MM.1S (cell line): ENCODE results near the gene FAM163A.

ENCODE experiments used
- EZH2 ChIP-seq: fragments of 300-600 bp; sonication (generic); optimal IDR thresholded peaks from 2 replicates; pipeline ENCODE3; 2017; ENCODE audit warnings: low read depth, mild to moderate bottlenecking, antibody characterized with exemption, low read length, mixed read lengths
- EZH2phosphoT487 ChIP-seq: fragments of 300-600 bp; sonication (generic); IDR thresholded peaks from 2 replicates; pipeline ENCODE4 v1.6.1; 2018; ENCODE audit warnings: antibody characterized with exemption, low read length
- TF ChIP-seq, protein P1 (sequence below): fragments of 300-600 bp; sonication (generic); IDR thresholded peaks from 2 replicates; pipeline ENCODE4 v1.5.1; 2016; ENCODE audit warnings: antibody characterized with exemption, low read length, mixed read lengths

DNA sequence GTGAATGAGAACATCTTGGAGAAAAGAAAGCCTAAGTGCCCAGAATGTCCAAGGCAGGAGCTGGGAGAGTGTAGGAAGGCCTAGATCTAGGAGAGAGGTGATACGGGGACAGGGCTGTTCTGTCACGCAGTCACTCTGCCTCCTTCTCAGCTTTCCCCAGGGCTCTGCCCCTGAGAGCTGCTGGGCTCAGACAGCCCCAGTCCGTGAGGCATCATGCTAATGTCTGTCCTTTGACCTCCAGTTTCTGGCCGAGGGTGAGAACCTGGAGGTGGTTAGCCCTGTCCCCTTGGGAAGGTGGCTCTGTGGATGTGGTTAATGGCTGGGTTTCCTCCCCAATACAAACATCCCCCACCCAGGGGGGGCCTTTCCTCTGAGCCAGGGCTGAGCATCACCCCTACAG is 63.2 kb downstream of the FAM163A start:
- TF ChIP-seq, protein P1, sequence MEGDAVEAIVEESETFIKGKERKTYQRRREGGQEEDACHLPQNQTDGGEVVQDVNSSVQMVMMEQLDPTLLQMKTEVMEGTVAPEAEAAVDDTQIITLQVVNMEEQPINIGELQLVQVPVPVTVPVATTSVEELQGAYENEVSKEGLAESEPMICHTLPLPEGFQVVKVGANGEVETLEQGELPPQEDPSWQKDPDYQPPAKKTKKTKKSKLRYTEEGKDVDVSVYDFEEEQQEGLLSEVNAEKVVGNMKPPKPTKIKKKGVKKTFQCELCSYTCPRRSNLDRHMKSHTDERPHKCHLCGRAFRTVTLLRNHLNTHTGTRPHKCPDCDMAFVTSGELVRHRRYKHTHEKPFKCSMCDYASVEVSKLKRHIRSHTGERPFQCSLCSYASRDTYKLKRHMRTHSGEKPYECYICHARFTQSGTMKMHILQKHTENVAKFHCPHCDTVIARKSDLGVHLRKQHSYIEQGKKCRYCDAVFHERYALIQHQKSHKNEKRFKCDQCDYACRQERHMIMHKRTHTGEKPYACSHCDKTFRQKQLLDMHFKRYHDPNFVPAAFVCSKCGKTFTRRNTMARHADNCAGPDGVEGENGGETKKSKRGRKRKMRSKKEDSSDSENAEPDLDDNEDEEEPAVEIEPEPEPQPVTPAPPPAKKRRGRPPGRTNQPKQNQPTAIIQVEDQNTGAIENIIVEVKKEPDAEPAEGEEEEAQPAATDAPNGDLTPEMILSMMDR = no peak
- TF ChIP-seq EZH2phosphoT487 (no peak), EZH2 (no peak)
